Stimulated activated CD8-positive, alpha-beta memory T cell treated with anti-CD3 and anti-CD28 coated beads, Interleukin-2, amount 100 ng/mL, for 1 hour (primary cell): ENCODE results near the gene AKAP13.
A peak's percentile ranks its signal among the peaks of the same experiment; 100 is the strongest.
"Not testable (repeated sequence)": the region's sequence is repeated elsewhere in the genome, so short reads cannot be mapped to it uniquely, and the experiment has no call there.

ENCODE experiments used
- DNase-seq, 2 donors: peaks; one replicate each; pipeline ENCODE4 v3.0.0-alpha.2; 2020; ENCODE audit warnings: low read depth in 2 of 2

Gene AKAP13

DNA sequence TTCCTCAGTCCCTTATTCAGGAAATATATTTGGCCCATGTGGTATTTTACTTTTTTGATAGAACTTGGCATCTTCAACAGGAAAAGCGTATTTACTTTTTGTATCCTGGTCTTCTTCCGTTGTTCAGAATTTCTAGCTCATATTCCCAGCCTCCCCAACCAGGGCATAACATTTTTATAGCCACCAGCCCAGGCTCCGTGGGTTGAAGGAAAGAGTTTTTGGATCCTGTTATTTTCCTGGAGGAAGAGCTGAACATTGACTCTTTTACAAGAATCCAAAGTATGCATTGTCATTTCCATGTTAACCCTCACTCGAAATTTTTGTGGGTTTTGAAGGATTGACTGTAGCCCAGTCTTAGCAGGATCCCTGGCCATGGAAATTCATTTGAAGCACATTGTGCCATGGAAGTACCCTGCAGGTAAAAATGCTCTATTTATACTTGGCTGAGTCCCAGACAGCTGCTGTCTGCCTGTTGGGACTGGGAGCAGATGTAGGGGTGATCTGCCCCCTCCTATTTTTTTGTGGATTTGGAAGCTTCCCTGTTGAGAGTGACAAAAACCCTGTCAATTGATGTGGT is 98.8 kb downstream of the AKAP13 start:
- DNase-seq, result no peak

DNA sequence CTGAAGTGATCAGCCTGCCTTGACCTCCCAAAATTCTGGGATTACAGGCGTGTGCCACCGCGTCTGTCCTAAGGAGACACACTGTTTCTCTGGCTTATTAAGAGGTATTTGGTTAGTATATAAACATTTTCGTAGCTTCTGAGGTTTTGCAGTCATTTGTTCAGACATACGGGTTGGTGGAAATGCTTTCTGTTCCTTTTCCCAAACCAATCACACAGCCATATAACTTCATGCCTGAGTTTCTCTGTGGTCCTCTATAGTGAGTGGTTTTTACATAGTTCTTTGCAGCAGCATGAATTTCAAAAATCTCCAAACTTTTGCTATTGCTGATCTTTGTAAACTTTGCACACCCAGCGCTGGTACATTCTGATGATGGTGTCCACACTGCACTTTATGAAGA is 100.5 kb downstream of the AKAP13 start:
- no peak for DNase-seq

DNA sequence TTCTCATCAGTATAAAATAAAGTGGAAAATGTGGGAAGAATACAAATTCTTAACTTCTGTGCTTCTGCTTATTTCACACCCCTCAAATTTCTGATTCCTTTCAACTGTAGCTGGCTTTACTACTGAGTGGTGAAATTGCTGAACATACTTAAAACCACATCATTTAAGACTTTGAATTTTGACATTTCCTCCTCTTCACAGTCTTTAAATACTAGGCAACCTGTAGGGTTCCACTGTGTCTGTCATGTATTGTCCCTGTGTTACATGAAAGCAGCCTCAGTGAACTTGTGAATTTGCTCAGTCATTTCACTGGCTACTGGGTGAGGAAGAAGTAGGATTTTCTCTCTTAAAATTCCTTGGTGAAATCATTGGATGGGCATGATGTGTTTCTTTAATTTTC is 101.1 kb downstream of the AKAP13 start:
- DNase-seq, result not testable (repeated sequence)

DNA sequence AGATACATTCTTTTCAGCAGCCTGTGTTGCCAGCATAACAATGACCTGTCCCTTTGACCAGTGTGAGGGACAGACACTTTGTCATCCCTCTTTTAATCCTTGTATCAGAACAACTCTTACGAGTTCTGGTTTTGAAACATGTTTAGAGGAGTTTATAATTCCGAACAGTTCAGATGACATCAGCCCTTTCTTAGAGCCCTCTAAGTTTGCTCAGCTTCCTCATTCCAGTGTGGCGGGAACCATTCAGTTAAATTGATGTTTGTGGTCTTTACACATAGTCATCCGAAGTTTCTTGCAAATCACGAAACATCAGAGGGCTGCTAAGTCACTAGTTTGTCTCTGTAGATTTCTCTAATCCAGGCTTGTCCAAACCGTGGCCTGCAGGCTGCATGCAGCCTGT is 102.5 kb downstream of the AKAP13 start:
- DNase-seq, result no peak

DNA sequence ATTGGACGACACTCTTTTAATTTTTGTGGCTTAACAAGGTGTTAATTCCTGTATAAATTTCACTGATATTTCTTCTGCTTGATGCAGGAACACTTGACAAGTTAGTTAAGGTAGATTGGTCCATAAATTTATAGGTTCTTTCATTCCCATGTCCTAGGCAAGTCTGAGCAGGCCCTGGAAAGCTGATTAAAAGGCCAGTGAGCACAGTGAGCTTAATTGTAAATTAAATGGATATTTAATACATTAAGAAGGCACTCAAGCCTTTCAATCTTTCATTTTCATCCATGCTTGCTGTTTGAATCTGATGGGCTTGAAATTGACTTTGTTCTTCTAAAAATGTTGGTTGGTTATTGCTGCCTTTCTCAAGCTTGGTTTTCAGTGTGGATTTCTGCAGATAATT is 103.6 kb downstream of the AKAP13 start:
- DNase-seq, result not testable (repeated sequence)

DNA sequence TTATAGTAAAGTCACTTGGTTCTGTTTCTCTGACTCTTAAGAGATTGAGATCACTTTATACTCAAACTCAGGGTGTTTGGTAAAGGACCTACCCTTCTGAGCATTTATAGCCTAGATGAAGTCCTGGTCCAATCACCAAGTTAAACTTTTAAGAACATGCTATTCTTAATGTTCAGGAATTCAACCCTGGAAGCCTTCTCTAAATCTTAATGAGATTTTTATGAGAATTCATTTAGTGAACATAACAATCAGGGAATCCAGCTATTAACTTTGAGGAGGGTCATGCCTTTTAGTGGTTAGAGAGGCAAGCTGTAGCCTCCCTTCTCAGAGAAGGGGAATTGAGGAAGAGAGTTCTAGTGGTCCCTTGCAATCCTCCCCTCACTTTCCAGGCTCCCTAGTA is 104.5 kb downstream of the AKAP13 start:
- DNase-seq, result not testable (repeated sequence)

DNA sequence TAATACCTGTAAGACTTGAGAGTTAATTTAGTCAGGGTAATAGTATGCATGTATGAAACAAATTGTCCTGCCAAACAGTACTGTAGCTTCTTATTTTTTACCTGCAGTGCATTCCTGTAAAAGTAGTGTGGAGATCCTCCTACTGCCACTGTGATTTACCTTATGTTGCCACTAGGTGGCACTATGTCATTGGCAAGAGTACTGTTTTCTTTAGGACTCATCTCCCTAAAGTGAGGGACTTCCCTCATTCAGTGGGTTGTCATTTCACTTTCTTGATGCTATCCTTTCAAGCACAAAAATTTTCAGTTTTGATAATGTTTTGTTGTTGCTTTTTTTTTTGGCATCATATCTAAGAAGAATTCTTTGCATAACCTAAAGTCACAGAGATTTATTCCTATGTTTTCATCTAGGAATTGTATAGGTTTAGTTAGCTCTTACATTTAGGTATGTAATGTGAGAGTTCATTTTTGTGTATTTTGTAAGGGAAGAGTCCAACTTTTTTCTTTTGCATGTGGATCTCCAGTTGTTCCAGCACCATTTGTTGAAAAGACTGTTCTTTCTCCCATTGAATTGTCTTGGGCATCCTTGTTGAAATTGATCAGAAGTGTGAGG is 105.7 kb downstream of the AKAP13 start:
- peak; percentile 19 to 33 for DNase-seq

DNA sequence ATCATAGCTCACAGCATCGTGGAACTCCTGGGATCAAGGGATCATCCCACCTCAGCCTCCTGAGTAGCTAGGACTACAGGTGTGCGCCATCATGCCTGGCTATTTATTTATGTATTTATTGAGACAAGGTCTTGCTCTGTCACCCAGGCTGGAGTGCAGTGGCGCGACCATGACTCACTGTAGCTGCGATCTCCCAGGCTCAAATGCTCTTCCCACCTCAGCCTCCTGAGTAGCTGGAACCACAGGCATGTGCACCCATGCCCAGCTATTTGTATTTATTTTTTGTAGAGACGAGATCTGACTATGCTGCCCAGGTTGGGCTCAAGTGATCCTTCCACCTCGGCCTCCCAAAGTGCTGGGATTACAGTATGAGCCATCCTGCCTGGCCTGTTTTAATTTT is 107.4 kb downstream of the AKAP13 start:
- DNase-seq, result not testable (repeated sequence)

DNA sequence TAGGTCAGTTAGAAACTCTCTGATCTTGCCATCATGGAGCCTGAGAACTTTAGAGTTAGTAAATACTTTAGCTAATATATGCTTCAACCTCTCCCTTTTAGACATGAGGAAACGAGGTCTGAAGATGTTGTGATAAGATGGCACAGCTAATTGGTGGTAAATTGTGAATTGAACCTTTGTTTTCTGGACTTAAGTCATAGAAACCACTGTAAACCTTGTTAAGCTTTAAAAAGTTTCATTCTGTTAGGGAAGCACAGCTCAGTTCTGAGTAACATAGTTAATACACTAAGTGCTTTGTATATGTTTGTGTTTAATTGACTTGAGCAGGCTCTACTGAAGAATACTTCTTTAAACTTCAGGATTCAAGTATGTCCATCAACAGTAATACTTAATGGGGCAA is 108.6 kb downstream of the AKAP13 start:
- no peak for DNase-seq

DNA sequence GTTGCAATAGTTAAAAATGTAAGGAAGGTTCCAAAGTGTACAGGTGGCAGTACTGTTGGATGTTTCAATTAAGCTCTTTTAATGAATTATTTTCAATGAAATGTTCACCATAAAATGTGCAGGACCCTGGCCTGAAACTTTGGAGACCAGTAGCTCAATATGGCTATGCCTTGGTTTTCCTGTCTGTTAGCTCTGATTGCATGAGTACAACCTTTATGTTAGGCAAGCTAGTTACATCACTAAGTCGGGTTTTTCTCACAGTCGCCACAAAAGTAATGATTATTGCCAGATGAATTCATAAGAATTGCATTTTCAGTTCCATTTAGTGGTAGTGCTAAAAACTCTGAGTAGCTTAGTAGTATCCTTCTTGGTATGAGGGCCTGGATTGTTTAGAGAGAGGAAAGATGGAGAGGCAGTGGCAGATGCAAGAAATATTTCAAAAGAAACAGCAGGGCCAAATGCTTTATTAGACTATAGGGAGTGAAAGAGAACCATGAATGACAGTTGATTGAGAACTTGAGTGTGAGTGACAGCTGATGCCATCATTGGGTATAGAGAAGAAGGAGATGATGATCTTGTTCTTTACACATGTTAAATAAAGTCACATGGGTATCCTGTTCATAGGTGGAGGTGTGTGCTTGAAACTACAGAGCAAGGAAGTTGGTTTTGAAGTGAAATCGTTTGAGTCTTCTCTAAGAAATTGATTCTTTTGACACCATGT is 109.5 kb downstream of the AKAP13 start:
- no peak for DNase-seq

DNA sequence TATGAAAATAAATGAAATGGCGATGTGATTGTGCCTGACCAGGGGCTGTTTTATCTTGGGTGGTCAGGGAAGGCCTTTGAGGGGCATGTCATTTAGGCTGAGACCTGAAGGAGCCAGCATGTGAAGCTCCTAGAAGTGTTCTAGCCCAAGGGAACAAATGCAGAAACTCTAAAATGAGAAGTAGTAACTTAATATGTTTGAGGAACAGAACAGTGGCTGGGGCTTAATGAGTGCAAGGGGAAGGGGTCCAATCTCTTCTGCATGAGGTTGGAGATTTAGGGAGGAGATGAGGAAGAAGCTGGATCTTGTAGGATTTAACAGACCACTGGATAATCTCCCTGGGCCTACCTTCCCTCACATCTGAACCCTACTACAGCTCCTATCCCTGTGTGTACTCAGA is 110.5 kb downstream of the AKAP13 start:
- no peak for DNase-seq

DNA sequence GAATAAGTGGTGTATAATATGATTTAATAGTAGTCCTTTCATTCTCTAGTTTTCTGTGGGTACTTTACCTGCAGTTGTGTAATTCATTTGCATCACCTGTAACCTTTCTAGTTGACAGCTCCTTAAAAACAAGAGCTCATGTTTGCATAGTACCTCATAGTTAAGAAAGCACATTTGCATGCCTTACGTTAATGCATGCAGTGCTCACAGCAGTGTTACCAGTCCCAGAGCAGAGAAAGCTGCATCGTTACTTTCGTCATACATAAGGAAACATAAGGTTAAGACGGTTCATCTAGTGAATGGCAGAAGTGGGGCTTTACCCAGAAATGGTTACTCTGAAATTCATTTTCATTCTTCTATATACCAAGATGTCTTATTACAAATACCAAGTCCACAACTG is 111.3 kb downstream of the AKAP13 start:
- no peak for DNase-seq

DNA sequence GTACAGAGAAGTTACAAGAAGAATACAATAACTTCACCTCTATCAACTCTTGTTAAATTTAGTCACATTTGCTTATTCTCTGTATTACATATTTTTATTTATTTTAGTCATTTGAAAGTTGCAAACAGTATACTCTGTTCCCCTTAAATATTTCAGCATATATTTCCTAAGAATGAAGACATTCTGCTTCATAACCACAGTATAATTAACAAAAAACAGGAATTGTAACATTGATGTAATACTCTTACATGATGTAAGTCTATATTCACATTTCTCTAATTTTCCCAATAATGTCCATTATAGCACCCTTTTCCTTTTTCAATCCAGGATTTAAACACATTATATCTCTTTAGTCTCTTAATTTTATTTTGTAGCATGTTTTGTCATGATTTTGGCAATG is 112.0 kb downstream of the AKAP13 start:
- DNase-seq, result no peak

DNA sequence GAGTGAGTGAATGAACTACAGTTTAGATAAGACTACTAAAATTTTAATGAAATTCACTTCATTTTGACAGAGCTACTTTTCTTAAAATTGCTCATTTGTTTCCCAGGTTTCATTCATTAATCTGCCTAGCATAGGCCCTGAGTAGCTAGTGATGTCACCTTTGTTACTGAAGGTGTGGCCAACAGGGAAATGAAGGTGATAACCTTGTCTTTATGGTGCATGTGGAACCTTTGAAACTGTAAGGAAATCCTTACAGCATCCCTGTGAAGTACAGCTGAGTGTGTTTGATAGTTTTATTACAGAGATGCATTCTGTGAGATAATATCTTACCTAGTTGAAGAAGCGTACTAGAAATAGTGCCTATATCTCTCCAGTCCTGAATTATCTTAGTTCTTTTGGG is 112.9 kb downstream of the AKAP13 start:
- DNase-seq, result no peak

DNA sequence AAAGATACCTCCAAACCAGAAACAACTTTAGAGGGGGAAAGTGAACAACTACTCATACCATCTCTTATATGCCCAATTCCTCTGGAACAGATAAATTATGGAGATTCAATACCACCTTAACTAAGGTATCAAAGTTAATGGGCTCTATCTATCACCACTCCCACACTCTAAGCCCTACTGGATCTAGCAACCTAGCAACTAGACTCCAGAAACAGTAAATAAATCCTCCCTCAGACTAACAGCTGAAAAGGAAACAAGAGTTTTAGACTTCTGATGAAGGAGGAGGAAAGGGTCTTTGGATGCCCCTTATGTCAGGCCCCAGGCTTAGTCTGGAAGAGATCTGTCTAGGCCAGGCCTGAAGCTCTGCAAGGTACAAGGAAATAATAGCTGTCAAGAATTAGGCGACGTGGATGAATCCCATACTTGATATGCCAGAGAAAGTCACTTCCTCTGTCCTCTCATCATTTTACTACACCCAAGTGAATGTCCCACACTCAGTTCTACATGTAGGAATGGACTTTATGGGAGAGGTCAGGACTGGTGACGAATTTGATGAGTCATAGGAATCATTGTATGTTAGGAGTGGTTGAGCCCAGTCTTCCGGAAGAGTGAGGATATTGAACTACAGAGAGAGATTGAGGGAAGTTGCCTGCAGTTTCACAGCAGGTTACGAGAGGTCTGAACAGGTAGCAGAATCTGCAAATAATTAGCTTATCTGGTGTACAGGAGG is 113.8 kb downstream of the AKAP13 start:
- DNase-seq, result no peak

DNA sequence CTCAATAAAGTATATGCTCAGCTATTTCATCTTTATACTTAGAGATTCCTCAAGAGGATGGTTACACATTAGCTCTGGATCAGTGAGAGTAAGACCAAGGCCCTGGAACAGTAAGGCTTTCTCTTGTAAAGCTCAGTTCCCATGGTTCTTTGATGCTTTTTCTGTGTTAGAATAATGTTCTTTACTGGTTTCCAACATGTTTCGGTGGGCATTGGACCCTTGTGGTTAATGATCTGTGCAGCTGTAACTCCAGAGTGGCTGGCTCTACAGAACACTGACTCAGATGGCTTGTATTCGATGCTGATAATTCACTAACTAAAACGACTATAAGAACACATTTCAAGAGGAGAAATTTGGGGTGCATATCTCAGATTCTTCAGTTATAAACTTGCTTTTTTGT is 114.7 kb downstream of the AKAP13 start:
- no peak for DNase-seq

DNA sequence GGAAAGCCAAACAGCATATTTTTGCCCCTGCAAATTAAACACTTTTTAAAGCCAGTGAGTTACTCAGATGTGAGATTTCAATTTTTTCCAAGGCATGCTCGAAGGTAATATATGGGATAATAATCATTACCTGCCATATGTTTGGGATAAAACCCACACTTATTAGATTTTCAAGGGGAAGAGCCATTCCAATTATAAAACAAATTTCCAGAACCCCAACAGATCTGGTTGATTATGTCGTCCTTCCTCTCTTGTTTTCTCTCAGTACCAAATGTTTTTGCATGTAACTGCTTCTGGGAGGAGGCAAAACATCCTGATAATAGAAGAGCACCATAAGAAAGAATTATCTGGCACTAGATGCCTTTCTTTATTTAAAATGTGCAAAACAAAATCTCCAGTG is 115.1 kb downstream of the AKAP13 start:
- no peak for DNase-seq

DNA sequence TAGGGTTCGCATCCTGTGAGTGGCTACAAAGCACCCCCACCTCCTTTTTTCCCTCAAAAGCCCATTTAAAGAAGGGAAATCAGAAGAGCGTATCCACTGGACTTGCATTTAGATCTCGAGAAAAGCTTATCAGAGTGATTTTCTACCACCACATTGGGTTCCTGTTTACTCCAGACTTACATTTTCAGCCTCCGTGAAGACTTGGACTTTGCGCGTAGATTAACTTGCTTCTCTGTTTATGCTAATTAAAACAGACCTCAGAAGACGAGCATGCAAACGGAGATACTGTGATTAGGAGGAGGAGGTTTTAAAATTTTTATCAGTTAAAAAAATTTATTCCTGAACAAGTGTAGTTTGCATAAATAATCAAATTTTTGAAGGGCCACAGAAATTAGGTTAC is 115.7 kb downstream of the AKAP13 start:
- no peak for DNase-seq

DNA sequence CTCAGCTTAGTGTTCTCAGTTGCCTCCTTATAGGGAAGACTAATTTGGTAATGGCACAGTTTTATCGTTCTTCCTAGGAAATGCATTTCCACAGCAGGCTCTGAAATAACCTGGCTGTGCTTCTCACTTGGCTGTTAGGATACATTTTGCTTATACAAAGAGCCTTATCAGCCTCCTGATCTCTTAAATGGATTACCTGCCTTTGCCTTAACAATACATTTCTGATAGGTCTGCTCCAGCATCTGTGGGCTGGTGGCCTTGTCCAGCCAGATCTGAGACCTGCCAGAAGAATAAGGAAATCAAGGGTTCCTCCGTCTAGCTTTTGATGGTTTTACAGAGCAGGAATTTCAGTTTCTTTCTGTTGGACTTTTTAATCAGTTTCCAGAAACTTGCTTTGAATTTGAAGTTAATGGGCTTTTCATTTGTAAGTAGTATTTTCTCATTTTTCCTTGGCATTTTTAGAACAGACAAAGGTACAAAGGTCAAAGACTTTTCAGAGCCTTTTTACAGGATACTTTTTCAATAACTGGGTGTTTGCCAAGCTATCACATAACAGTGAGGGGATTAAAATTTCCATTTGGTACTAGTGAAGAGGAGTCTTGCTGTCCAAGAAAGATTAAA is 116.3 kb downstream of the AKAP13 start:
- no peak for DNase-seq

DNA sequence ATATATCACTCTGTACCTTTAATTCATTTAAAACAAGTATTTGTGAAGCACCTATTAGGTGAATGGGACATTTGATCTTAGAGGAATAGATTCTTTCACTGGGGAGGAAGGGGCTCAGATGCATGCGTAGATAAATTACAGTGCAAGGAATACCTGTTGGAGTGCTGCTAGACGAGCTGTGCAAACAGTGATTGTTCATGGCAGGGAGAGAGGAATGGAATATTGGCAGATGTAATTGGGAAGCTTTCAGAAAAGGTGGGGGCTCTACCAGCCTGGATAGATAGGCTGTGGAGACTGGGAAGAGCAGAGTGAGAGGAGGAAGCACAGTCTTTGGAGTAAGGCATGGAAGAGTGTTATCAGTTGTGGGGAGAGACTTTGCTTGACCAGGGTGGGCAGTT is 116.8 kb downstream of the AKAP13 start:
- no peak for DNase-seq

DNA sequence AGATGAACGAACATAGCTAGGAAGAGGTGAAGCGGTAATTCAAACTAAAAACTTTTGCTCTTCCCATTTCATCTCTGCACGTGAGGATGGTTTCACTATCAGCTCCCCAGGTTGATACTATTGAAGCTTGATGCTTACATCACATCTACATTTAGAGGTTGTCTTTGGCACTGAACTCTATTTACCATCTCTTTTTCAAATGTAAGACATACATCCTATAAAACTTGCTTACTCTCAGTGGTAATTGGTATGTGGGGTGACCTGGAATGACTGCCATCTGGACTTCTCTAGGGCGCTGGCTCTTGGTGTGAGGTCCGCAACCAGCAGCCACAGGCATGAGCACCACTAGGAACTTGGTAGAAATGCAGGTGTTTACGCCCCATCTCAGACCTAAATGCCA is 118.1 kb downstream of the AKAP13 start:
- DNase-seq, result no peak

DNA sequence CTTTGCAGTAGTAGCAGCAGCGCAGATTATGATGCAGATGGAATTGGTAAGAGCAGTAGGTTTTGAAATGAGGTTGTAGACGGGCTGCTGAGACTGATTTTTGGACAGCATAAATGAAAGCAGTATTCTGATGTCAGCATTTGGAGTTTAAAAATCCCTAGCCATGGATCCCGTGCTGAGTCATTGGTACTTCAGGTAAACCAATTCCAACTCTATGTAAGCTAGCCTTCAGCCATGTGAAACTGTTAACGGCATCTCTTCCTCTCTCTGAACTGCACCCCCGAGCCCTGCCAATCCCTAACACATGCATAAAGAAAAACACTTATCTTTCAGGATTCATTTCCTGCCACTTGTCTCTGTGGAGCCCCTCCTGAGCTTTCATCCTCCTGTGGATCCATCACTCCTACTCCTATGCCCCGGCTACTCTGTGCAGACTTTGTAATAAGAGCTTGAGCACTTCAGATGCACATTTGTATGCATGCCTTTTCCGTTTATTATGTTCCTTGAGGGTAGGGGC is 119.0 kb downstream of the AKAP13 start:
- no peak for DNase-seq
